Islet of Langerhans (tissue), 1 donor: ENCODE data around the gene ZNF385C.
"Not testable (repeated sequence)": the region's sequence is repeated elsewhere in the genome, so short reads cannot be mapped to it uniquely, and the experiment has no call there.

Experiments used
- FAIRE-seq: peaks from one replicate; lab custom pipeline; 2011; peaks lifted over from hg19 to GRCh38; lab: Jason Lieb, UNC

Gene ZNF385C, protein sequence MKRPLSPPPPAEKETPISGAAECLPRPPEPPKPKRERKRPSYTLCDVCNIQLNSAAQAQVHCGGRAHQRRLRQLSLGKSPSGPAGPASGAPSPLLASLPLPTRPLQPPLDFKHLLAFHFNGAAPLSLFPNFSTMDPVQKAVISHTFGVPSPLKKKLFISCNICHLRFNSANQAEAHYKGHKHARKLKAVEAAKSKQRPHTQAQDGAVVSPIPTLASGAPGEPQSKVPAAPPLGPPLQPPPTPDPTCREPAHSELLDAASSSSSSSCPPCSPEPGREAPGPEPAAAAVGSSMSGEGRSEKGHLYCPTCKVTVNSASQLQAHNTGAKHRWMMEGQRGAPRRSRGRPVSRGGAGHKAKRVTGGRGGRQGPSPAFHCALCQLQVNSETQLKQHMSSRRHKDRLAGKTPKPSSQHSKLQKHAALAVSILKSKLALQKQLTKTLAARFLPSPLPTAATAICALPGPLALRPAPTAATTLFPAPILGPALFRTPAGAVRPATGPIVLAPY

DNA sequence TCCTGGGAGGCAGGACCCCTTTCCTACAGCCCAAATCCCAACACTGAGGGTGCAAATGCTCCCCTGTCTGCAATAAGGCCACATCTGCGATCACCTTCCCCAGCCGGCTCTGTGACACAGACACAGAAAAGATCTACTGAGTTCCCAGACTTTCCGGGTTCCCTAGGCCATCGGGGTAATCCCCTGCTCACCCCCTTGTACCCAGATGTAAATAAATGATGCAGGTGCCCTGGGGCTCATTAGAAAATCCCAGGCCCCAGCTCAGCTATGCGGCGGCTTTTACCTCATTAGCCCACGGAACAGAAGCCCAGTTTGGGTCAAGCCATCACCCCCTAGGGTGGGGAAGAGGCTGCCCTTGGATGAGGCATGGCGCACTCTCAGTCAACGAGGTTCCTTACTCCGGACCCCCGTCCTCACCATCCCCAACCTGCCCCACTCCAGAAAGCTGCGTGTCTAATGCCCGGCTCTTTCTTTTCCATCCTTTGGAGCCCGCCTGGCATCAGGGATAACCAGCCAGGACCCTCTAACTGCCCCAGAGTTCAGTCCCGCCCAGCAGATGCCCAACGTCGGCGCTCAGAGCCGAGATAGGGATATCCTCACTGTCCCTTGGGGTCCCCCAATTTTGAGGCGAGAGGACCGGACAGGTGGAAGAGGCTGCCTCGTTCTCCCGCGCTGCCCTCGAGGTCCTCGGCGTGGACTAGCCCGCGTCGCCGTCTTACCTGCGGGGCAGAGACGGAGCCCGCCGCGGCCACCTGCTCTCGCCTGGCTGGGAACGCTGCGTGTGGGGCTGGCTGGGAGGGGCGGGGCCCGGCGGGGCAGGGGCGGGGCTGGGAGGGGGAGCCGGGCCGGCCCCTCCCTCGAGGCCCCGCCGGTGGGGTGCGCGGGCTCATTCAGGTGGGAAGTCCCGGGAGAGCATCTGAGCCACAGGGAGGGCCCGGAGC, at the start of gene ZNF385C:
Gene ZNF385C, minus strand, starts transcription at position 783 of the 941 bp plus-strand sequence. CDS start 35,417 bp downstream, outside the sequence.
- FAIRE-seq: no peak

DNA sequence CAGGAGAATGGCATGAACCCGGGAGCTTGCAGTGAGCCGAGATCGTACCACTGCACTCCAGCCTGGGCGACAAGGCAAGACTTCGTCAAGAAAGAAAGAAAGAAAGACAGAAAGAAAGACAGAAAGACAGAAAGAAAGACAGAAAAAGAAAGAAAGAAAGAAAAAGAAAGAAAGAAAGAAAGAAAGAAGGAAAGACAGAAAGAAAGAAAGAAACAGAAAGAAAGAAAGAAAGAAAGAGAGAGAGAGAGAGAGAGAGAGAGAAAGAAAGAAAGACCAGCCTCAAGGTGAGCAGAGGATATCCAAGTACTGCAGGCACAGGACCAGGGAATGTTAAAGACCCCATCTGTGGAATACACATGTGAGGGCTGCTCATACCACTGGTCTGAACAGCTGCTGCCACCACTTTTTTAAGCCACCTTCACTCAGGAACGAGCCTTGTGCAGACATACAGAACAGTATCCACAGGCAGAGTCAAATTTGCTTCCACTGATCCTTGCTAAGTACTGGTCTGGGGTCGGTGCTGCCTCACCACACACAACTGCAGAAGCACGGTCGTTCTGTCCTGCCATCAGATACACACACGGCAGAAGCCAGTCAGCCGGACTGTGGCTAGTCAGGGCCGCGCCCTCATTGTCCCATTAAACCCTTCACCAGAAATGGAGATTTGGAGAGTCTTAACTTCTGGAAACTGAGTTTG, 48.8 kb upstream of the ZNF385C start:
- no peak for FAIRE-seq

DNA sequence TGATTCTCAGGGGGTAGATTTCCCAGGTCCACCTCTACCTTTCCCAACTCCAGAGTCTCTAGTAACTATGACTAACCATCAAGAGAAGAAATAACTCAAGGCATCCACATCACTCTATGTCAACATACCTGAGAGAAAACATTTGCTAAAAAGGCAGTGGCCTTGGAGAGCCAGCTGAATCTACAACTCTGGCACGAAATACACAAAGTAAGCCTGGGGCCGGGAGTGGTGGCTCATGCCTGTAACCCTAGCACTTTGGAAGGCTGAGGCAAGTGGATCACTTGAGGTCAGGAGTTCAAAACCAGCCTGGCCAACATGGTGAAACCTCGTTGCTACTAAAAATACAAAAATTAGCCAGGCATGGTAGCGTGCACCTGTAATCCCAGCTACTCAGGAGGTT, 44.9 kb upstream of the ZNF385C start:
- not testable (repeated sequence) for FAIRE-seq

DNA sequence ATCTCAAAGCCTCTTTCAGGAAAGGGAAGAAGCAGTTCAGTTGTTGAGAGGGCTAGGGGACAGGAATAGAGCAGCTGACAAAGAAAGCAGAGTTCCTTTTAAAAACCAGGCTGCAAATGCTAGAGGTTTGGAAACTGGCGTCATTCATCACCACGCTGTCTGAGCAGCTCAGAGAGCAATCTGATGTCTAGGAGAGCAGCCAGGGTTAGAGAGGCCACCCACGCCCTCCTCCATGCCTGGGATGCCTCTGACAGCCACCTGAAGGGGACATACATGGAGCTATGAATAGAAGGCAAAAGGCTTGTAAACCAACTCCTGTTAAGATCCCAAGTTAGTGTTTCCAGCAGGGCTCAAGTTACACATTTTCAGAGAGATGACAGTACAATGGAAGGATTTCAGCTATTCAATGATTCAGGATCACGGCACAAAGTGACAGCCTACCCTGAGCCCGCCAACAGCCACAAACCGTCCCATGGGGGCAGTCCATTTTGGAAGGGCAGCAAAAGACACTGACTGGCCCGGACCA, 44.2 kb upstream of the ZNF385C start:
- FAIRE-seq: no peak

DNA sequence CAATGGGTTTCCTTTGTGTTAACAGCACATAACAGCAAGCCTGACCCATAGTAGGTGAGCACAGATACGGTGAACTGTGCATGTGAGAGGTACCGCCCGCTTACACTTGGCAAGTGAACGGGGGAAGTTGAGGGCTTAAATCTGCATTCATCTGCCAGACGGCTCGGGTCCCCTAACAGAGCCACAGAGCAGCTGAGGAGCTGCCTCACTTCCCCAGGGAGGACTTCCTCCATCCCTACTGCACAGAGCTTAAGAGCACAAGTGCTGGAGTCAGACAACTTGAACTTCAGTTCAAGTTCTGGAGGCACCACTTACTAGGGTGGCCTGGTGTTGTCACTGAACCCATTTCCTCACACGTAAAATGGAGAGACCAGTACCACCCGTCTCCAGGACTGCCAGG, 43.1 kb upstream of the ZNF385C start:
- no peak for FAIRE-seq

DNA sequence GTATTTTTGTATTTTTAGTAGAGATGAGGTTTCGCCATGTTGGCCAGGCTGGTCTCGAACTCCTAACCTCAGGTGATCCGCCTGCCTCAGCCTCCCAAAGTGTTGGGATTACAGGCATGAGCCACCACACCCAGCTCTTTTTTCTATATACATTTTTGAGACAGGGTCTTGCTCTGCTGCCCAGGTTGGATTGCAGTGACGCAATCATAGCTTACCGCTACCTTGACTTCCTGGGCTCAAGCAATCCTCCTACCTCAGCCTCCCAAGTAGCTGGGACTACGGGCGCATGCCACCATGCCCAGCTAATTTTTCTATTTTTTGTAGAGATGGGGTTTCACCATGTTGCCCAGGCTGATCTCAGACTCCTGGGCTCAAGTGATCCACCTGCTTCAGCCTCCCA, 42.4 kb upstream of the ZNF385C start:
- not testable (repeated sequence) for FAIRE-seq

DNA sequence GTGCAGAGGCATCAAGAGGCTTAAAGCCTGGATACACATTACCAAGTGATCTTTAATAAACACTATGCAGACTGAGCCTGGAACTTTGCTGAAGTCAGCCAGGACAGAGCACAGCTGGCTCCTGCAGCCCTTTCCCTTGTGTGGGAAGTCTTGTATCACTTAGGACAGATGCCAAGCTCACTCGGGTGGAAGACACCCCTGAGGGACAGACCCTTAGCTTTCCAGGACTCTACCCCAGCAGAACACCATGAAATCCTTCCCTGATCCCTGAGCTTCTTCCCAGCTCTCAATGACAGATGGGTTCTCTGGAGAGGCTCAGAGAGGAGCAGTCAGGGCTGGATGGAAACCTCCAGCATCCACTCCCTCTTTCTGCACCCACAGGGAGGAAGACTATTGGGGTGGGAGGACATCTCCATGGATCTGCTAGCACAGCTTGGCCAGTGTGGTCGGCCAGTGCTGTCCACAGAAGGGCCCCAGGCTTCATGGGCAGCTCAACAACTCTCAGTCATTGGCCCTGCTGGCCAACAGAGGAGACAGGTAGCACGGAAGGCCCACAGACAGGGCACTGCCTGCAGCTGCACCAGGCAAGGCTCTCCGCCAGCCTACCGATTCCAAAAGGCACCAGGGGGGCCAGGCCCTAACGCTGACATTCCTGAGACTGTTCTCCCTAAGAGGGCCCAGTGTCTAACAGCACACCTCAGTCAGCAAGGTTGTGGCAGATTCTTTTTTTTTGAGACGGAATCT, 40.6 kb upstream of the ZNF385C start:
- no peak for FAIRE-seq

DNA sequence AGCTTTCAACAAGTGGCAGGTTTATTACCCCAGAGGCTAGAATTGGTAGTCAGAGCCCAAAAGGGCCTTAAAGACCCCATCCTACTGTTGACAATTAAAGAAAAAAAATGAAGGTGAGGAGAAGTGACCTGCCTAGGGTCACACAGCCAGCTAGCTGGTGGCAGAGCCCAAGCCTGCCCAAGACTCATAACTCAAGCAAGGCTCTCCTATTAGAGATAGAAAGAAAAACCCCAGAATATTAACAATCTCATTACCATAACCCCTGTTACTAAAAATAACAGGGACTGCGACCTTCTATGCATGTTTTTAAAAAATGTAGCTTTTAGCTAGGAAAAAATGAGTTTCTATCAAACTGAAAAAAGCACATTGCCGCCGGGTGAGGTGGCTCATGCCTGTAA, 38.4 kb upstream of the ZNF385C start:
- no peak for FAIRE-seq

DNA sequence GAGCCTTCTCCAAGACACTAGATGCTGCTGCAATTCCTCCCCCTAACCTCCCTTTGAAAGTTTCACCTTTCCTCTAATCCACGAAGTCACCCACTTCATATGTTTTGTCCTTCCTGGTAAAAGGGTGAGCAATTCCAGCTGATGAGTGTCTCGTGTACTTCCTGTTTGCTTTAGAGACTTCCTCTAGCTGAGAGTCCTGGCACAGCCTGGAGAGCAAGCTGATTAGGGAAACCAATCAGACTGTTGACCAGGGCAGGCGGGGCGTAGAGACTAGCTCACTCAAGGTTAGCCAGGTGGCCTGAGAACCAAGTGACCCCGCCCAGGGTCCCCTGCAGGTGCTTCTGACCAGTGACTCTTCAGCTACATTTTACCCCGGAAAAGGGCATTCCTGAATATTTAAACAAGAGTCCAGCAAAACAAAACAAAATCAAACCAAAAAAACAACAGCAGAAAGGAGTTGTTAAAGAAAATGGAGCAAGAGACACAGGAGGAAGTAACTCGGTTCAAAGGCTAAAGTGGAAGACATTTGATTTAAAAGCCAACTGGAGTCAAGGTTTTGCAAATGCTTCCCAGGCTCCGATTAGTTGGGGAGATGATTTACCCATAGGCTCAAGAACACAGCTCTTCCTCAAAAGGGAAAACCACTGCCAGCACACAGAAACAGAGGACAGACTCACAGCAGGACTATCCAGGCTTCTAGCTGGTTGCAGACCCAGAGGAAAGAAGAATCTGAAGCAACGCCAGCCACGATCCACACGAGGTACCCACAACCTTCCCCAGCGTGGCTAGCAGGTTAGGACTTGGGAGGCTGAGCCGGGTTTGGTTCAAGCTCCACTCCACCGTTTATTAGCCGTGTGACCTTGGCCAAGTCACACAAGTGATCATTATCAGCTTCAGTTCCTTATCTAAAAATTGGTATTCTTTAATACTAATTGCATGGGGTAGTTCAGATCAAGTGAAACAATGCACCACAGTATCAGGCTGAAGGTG, 37.7 kb upstream of the ZNF385C start:
- FAIRE-seq: peak; percentile 99

DNA sequence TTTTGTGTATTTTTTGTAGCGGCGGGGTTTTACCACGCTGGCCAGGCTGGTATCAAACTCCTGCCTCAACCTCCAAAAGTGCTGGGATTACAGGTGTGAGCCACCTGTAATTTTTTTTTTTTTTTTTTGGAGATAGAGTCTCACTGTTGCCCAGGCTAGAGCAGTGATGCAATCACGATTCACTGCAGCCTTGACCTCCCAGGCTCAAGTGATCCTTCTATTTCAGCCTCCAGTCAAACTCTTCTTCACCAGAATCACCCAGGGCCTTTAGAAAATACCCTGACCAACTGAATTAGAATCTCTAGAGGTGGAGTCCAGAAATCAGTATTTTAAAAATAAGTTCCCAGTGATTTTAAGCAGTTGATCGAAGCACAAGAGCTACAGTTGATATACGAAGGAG, 36.9 kb upstream of the ZNF385C start:
- FAIRE-seq: no peak

DNA sequence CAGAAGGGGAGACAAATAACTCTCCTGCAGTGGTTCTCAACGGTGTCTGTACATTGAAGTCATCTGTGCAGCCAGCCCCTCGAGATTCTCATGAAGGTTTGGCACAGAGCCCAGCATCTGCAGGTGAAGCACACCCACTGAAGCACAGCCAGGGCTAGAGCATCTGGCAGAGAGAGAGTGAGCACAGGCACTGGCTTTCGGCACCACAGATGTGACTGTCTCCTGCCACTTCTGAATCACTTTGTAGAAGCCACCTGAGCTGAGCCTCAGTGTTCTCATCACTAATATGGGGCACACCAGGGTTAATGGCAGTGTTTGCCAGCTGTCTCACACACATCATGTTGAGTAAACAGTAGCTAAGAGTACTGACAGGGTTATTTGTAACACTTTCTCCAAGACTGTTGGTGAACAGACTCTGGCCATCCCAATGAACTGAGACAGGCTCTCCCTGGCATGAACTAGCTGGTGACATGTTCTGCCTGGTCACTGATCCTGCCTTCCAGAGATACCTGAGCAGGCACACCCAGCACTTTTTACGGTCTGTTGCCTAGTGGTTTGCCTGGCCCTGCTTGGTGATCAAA, 35.3 kb upstream of the ZNF385C start:
- FAIRE-seq: no peak

DNA sequence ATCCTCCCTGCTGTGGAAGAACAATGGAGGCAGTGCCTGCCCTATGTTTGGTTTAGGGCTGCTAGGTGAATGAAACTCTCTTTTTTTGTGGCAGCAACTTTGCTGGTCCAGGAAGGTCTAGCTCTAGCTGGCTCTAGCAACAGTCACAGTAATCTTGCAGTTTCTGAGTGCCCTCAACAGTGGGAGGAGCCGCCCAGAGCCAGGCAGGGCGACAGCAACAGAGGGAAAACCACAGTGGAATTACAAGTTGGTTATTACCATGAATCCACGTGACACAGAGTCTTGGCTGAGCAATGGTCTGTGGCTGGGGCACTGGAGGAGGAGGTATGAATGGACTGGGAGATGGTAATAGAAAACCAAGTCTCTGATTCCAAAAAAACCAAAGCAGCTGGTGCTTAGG, 34.7 kb upstream of the ZNF385C start:
- FAIRE-seq: no peak

DNA sequence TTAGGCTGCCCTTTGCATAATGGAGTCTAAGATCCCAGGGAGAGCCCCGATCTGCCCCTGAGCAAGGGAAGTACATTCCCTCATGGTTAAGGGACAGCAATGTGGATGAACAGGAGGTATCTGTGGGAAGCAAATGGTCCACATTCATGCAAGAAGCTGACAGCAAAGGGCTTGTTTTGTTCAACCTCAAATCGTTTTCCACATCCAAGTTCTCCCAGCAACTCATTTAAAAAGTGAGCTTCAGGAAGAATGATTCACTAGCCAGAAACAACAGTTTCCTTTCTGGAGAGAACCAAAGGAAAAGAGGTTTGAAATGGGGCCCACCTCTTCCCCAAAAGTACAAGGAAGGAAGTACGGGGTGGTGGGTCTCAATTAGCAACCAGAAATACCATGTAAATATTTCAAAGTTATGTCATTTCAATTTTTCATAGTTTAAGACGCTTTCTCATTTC, 33.7 kb upstream of the ZNF385C start:
- FAIRE-seq: no peak

DNA sequence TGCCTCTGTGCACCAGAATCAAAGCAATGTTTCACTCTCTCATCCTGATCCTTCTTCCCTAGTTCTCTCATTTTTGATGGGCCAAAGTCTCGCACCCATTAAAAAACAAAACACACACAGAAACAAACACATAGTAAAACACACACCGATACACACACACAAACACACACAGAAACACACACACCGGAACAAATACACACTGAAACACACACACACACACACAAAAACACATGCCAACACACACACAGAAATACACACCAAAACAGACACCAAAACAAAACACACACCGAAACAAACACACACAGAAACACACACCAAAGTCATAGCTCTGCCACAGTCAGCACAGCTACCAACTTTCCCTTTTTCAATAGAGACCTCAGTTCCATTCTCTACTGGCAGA, 33.0 kb upstream of the ZNF385C start:
- FAIRE-seq: no peak

DNA sequence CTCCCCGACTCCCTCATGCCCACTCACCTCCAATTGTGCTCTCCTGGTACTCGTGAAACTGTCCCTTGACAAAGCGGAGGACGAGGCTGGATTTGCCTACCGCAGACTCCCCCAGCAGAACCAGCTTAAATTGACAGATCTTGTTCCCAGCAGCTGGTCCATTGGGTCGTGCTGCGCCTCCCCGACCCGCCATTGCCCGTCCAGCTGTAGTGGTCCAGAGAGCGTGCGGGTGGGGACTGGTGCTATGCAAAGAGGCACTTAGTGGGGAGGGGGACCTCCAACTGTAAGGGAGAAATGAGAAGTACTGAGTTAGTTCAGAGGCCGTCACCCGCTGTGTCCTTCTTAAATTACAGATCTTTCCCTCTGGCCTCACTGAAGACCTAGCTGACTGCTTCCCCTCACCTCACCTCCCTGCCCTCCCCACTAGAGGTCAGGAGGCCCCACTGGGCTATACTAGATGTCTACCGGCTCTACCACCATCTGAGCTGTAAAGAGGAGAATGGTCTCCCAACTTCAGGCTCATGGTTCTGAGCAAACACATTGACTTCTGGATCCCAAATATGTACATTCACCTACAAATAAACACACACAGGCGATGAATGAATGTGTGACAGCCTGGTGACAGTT, 32.1 kb upstream of the ZNF385C start:
- no peak for FAIRE-seq

DNA sequence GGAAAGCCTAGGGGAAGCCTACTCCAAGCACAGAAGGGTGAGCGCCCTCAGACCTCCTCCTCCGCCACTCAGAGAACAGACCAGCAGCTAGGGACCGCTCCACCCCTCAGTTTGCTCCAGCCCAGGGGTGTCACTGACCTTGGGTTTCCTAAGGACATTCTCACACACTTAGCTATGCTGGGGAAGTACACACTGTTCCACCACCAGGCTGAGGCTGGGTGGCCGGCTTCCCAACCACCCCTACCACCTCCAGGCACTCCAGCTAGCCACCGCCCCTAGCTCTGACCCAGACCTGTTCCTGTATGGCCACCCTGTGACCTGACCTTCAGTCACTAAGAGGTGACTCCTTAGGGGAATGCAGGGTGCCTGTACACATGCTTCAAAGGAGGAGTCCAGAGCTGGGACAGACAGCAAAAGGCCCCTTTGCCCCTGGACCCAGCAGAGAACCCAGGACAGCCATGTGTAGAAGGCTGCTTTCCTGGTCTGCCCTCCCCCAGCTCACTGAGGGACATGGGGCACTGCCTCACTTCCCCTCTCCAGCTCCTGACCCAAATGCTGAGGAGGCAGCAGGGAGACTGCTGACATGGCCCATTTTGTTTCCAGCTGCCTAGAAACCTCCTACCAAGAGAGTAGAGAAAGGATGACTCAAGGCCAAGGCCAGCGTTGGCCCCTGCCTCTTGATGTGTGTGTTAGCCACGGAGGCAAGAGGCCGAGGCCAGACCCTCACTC, 31.0 kb upstream of the ZNF385C start:
- FAIRE-seq: no peak

DNA sequence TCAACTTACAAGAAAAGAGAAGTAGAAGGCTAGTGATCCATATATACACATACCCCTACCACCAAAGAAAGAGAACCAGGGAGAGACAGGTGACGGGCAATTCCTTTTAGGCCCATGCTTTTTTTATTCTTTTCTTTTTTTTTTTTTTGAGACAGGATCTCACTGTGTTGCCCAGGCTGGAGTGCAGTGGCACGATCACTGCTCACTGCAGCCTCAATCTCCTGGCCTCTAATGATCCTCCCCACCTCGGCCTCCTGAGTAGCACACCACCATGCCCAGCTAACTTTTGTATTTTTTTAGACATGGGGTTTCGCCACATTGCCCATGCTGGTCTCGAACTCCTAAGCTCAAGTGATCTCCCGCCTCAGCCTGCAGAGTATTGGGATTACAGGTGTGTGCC, 29.1 kb upstream of the ZNF385C start:
- no peak for FAIRE-seq

DNA sequence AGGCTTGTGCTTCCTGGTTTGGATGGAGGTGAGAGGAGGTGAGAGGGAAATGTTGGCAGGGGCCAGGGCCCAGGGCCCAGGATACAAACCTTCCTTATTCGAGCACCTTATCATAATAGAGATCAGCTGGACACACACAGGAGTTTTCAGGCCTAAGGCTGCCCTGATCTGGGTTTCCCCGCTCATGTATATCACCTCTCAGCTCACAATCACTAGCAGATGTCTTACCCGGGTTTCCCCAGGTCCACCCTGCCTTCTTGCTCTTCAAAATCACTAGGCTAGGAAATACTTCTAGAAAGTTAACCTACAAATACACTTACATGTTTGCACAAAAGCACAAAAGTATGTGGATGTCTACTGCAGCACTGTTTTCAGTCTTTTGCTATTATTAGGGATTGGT, 28.6 kb upstream of the ZNF385C start:
- FAIRE-seq: no peak

DNA sequence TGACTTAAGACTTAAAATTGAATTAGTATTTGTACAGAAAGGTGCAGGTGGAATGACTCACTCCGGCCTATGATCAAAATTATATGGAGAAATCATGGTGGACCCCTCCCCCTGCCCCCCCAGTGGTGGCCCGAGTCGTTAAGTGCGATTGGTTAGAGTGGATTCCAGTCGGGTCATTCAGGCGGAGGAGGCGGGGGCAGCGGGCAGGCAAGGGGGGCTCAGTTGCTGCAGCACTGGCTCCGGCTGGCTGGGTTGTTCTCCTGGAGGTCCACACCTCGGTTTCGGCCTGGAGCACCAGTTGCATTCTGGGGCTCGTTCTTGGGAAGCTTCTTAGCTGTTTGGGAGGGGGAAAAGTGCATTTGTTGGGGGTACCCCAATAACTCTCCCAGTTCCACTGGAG, 27.3 kb upstream of the ZNF385C start:
- no peak for FAIRE-seq
